ENCODE measurements around the gene SERPINA1.
"Not testable (repeated sequence)": the region's sequence is repeated elsewhere in the genome, so short reads cannot be mapped to it uniquely, and the experiment has no call there.

SERPINA1 gene

GRCh38 chr14:94369766-94370523, 18.5 kb downstream of the SERPINA1 start:
- DNase-seq, result not testable (repeated sequence)

- DNase-seq, result no peak
These were observed 19.4 kb downstream of the SERPINA1 start for GRCh38 chr14:94368956-94369355.

- no peak for DNase-seq
These were observed 20.2 kb downstream of the SERPINA1 start for GRCh38 chr14:94368243-94368590.

GRCh38 chr14:94367347-94368242, 20.8 kb downstream of the SERPINA1 start:
- no peak for DNase-seq

GRCh38 chr14:94366146-94366915, 22.1 kb downstream of the SERPINA1 start, which contains the start of gene SERPINA2:
TSS of gene SERPINA2 (minus strand) at chr14:94366698.
- DNase-seq, result no peak

- no peak for DNase-seq
These were observed 22.8 kb downstream of the SERPINA1 start for GRCh38 chr14:94365624-94366023.

- no peak for DNase-seq
These were observed 23.4 kb downstream of the SERPINA1 start for GRCh38 chr14:94364964-94365363.

- DNase-seq, result no peak
These were observed 24.4 kb downstream of the SERPINA1 start for GRCh38 chr14:94364037-94364436.

- no peak for DNase-seq
These were observed 25.2 kb downstream of the SERPINA1 start for GRCh38 chr14:94363151-94363624.

GRCh38 chr14:94362614-94363133, 25.7 kb downstream of the SERPINA1 start:
- no peak for DNase-seq

GRCh38 chr14:94361682-94362081, 26.7 kb downstream of the SERPINA1 start:
- DNase-seq, result no peak

- DNase-seq, result no peak
These were observed 27.3 kb downstream of the SERPINA1 start for GRCh38 chr14:94360945-94361565.

- no peak for DNase-seq
These were observed 31.2 kb downstream of the SERPINA1 start for GRCh38 chr14:94357166-94357565.

GRCh38 chr14:94356379-94357056, 31.9 kb downstream of the SERPINA1 start:
- no peak for DNase-seq

GRCh38 chr14:94355191-94355794, 33.1 kb downstream of the SERPINA1 start:
- DNase-seq, result peak in 5 of 14 donors; percentile 5 to 41 (median 10)

GRCh38 chr14:94354638-94355185, 33.7 kb downstream of the SERPINA1 start:
- DNase-seq, result no peak

- not testable (repeated sequence) for DNase-seq
These were observed 34.2 kb downstream of the SERPINA1 start for GRCh38 chr14:94354190-94354589.

- no peak for DNase-seq
These were observed 39.1 kb downstream of the SERPINA1 start for GRCh38 chr14:94349276-94349675.

GRCh38 chr14:94348836-94349235, 39.6 kb downstream of the SERPINA1 start:
- no peak for DNase-seq

- no peak for DNase-seq
These were observed 41.6 kb downstream of the SERPINA1 start for GRCh38 chr14:94346841-94347240.
